Mesothelial cell of epicardium (in vitro differentiated cells): ENCODE measurements around the gene ACMSD. TPM values are rescaled to one million over a fixed set of nuclear protein-coding genes. Genes with fewer than 3 reads are reported as not detected.
A peak's percentile ranks its signal among the peaks of the same experiment; 100 is the strongest.

Experiments used
- DNase-seq, 2 experiments: peaks; one replicate each; pipeline ENCODE4 v3.0.0; 2021; ENCODE audit warnings: low spot score in 2 of 2; ENCODE audit not compliant: unreplicated experiment in 2 of 2
- H3K27ac Mint-ChIP-seq: 2 replicates; pipeline ENCODE4 v1.8.0; 2021; ENCODE audit warnings: mixed read lengths
- H3K27me3 Mint-ChIP-seq: 2 replicates; pipeline ENCODE4 v1.8.0; 2021; ENCODE audit warnings: low read depth, mixed read lengths
- H3K36me3 Mint-ChIP-seq: 2 replicates; pipeline ENCODE4 v1.8.0; 2021; ENCODE audit warnings: mixed read lengths
- H3K4me1 Mint-ChIP-seq: 2 replicates; pipeline ENCODE4 v1.8.0; 2021; ENCODE audit warnings: mixed read lengths
- H3K4me3 Mint-ChIP-seq: 2 replicates; pipeline ENCODE4 v1.8.0; 2021; ENCODE audit warnings: mild to moderate bottlenecking, moderate library complexity, mixed read lengths
- H3K9me3 Mint-ChIP-seq: 2 replicates; pipeline ENCODE4 v1.8.0; 2021; ENCODE audit warnings: mixed read lengths
- CTCF ChIP-seq: fragments of 200-600 bp; sonication (generic); IDR thresholded peaks from one replicate; pipeline ENCODE4 v1.5.0; 2021; ENCODE audit warnings: antibody characterized with exemption; ENCODE audit not compliant: unreplicated experiment
- total RNA-seq: library from RNA; stranded (reverse); gene quantifications from 3 replicates; pipeline ENCODE4 v1.2.1, GENCODE V29; 2021

The ACMSD gene
- total RNA-seq, 1 donor from 2014 or later = not detected

GRCh38 chr2:134932864-134933526 is 94.6 kb downstream of the ACMSD start:
- H3K27me3 Mint-ChIP-seq = no peaks in the 10 kb centered on the region
- no peak overlapping the region for H3K4me3 Mint-ChIP-seq
- peaks cover 10% of the 10 kb centered on the region for H3K36me3 Mint-ChIP-seq
- H3K27ac Mint-ChIP-seq = peak overlapping the region; percentile 47
- peaks cover 49% of the 10 kb centered on the region for H3K4me1 Mint-ChIP-seq
- no peak for DNase-seq
- H3K9me3 Mint-ChIP-seq = peaks cover 3% of the 10 kb centered on the region
- no peak for TF ChIP-seq CTCF

- DNase-seq = no peak
- no peak overlapping the region for H3K4me3 Mint-ChIP-seq
- TF ChIP-seq CTCF = no peak
Observed at GRCh38 chr2:134933732-134934131, 95.3 kb downstream of the ACMSD start.

GRCh38 chr2:134934150-134934549 is 95.7 kb downstream of the ACMSD start:
- peaks cover 10% of the 10 kb centered on the region for H3K36me3 Mint-ChIP-seq
- H3K27ac Mint-ChIP-seq = peak overlapping the region; percentile 58
- H3K4me1 Mint-ChIP-seq = peaks cover 54% of the 10 kb centered on the region
- H3K27me3 Mint-ChIP-seq = no peaks in the 10 kb centered on the region
- no peak for DNase-seq
- no peak overlapping the region for H3K4me3 Mint-ChIP-seq
- H3K9me3 Mint-ChIP-seq = peaks cover 3% of the 10 kb centered on the region
- TF ChIP-seq CTCF = no peak

More at GRCh38 chr2:134933732-134934131, 95.3 kb downstream of the ACMSD start:
- peaks cover 3% of the 10 kb centered on the region for H3K9me3 Mint-ChIP-seq
- peak overlapping the region; percentile 58 for H3K27ac Mint-ChIP-seq
- no peaks in the 10 kb centered on the region for H3K27me3 Mint-ChIP-seq
- H3K36me3 Mint-ChIP-seq = peaks cover 10% of the 10 kb centered on the region
- peaks cover 53% of the 10 kb centered on the region for H3K4me1 Mint-ChIP-seq

GRCh38 chr2:134934641-134935040 is 96.2 kb downstream of the ACMSD start:
- Mint-ChIP-seq H3K9me3 (peaks cover 3% of the 10 kb centered on the region), H3K27me3 (no peaks in the 10 kb centered on the region), H3K4me3 (no peak overlapping the region), H3K27ac (peak overlapping the region; percentile 58), H3K4me1 (peaks cover 55% of the 10 kb centered on the region), H3K36me3 (peaks cover 11% of the 10 kb centered on the region)
- no peak for TF ChIP-seq CTCF
- no peak for DNase-seq

GRCh38 chr2:134936691-134937090 is 98.3 kb downstream of the ACMSD start:
- no peak for TF ChIP-seq CTCF
- no peak for DNase-seq

GRCh38 chr2:134943540-134943939 is 105.1 kb downstream of the ACMSD start:
- no peak for TF ChIP-seq CTCF
- Mint-ChIP-seq H3K27me3 (no peaks in the 10 kb centered on the region), H3K36me3 (peaks cover 35% of the 10 kb centered on the region), H3K9me3 (no peaks in the 10 kb centered on the region), H3K4me1 (peaks cover 4% of the 10 kb centered on the region), H3K27ac (no peak overlapping the region), H3K4me3 (no peak overlapping the region)
- DNase-seq = no peak

More at GRCh38 chr2:134936691-134937090, 98.3 kb downstream of the ACMSD start:
- H3K27ac Mint-ChIP-seq = peak overlapping the region; percentile 91
- H3K4me1 Mint-ChIP-seq = peaks cover 53% of the 10 kb centered on the region
- no peaks in the 10 kb centered on the region for H3K27me3 Mint-ChIP-seq
- no peak overlapping the region for H3K4me3 Mint-ChIP-seq
- no peaks in the 10 kb centered on the region for H3K9me3 Mint-ChIP-seq
- peaks cover 19% of the 10 kb centered on the region for H3K36me3 Mint-ChIP-seq
